Dendritic cell treated with granulocyte-macrophage colony-stimulating factor and Interleukin-4, amounts not matched to agents 40 ng/mL and 50 ng/mL, for 4 days (primary cell): Measurements from ENCODE around the gene TNS3.

Experiments used
- H3K27ac Mint-ChIP-seq: one replicate; pipeline ENCODE4 v1.8.0; 2022; ENCODE audit warnings: mild to moderate bottlenecking, mixed read lengths
- H3K27me3 Mint-ChIP-seq: one replicate; pipeline ENCODE4 v1.8.0; 2022; ENCODE audit warnings: mild to moderate bottlenecking, mixed read lengths
- H3K36me3 Mint-ChIP-seq: one replicate; pipeline ENCODE4 v1.8.0; 2022; ENCODE audit warnings: low read depth, mixed read lengths
- H3K4me1 Mint-ChIP-seq: one replicate; pipeline ENCODE4 v1.8.0; 2022; ENCODE audit warnings: low read depth, mixed read lengths
- H3K4me3 Mint-ChIP-seq: one replicate; pipeline ENCODE4 v1.8.0; 2022; ENCODE audit warnings: mild to moderate bottlenecking, moderate library complexity, mixed read lengths
- H3K9me3 Mint-ChIP-seq: one replicate; pipeline ENCODE4 v1.8.0; 2022; ENCODE audit warnings: mixed read lengths
- intact Hi-C: fragments of 100-400 bp; cut with micrococcal nuclease; formaldehyde crosslinking; loops from one replicate; pipeline ENCODE4 v1.15.0; 2022

Gene TNS3

GRCh38 chr7:47370461-47371042 is 211.4 kb downstream of the TNS3 start:
- Mint-ChIP-seq H3K27ac (no peak overlapping the region), H3K4me1 (no peaks in the 10 kb centered on the region), H3K27me3 (no peaks in the 10 kb centered on the region)

GRCh38 chr7:47369736-47370135 is 212.2 kb downstream of the TNS3 start:
- no peaks in the 10 kb centered on the region for H3K4me1 Mint-ChIP-seq
- H3K36me3 Mint-ChIP-seq = peaks cover 64% of the 10 kb centered on the region
- intact Hi-C loops = no loop called here
- no peaks in the 10 kb centered on the region for H3K27me3 Mint-ChIP-seq
- H3K27ac Mint-ChIP-seq = no peak overlapping the region
- no peak overlapping the region for H3K4me3 Mint-ChIP-seq
- no peaks in the 10 kb centered on the region for H3K9me3 Mint-ChIP-seq

More at GRCh38 chr7:47370461-47371042, 211.4 kb downstream of the TNS3 start:
- no peaks in the 10 kb centered on the region for H3K9me3 Mint-ChIP-seq
- no peak overlapping the region for H3K4me3 Mint-ChIP-seq
- H3K36me3 Mint-ChIP-seq = peaks cover 71% of the 10 kb centered on the region
- intact Hi-C loops = no loop called here

- H3K4me1 Mint-ChIP-seq = no peaks in the 10 kb centered on the region
- intact Hi-C loops = no loop called here
- no peaks in the 10 kb centered on the region for H3K9me3 Mint-ChIP-seq
- H3K27me3 Mint-ChIP-seq = no peaks in the 10 kb centered on the region
- no peak overlapping the region for H3K4me3 Mint-ChIP-seq
- H3K36me3 Mint-ChIP-seq = peaks cover 57% of the 10 kb centered on the region
- no peak overlapping the region for H3K27ac Mint-ChIP-seq
These were observed 213.6 kb downstream of the TNS3 start for GRCh38 chr7:47368190-47368812.

GRCh38 chr7:47367369-47367768 is 214.5 kb downstream of the TNS3 start:
- no peaks in the 10 kb centered on the region for H3K27me3 Mint-ChIP-seq
- no peaks in the 10 kb centered on the region for H3K9me3 Mint-ChIP-seq
- no peak overlapping the region for H3K27ac Mint-ChIP-seq
- intact Hi-C loops = no loop called here
- H3K4me1 Mint-ChIP-seq = no peaks in the 10 kb centered on the region
- H3K36me3 Mint-ChIP-seq = peaks cover 55% of the 10 kb centered on the region
- no peak overlapping the region for H3K4me3 Mint-ChIP-seq

GRCh38 chr7:47366960-47367359 is 215.0 kb downstream of the TNS3 start:
- Mint-ChIP-seq H3K4me3 (no peak overlapping the region), H3K27me3 (no peaks in the 10 kb centered on the region), H3K36me3 (peaks cover 55% of the 10 kb centered on the region), H3K27ac (no peak overlapping the region), H3K9me3 (no peaks in the 10 kb centered on the region), H3K4me1 (no peaks in the 10 kb centered on the region)
- intact Hi-C loops = no loop called here

GRCh38 chr7:47366211-47366610 is 215.7 kb downstream of the TNS3 start:
- no peak overlapping the region for H3K27ac Mint-ChIP-seq
- H3K36me3 Mint-ChIP-seq = peaks cover 54% of the 10 kb centered on the region
- H3K9me3 Mint-ChIP-seq = no peaks in the 10 kb centered on the region
- no peaks in the 10 kb centered on the region for H3K4me1 Mint-ChIP-seq
- intact Hi-C loops = no loop called here
- H3K4me3 Mint-ChIP-seq = no peak overlapping the region
- H3K27me3 Mint-ChIP-seq = no peaks in the 10 kb centered on the region

GRCh38 chr7:47362984-47363383 is 218.9 kb downstream of the TNS3 start:
- Mint-ChIP-seq H3K36me3 (peaks cover 37% of the 10 kb centered on the region), H3K4me3 (no peak overlapping the region), H3K27me3 (no peaks in the 10 kb centered on the region), H3K27ac (no peak overlapping the region), H3K4me1 (no peaks in the 10 kb centered on the region), H3K9me3 (no peaks in the 10 kb centered on the region)
- intact Hi-C loops = no loop called here

- intact Hi-C loops = no loop called here
- H3K27ac Mint-ChIP-seq = no peak overlapping the region
- no peaks in the 10 kb centered on the region for H3K9me3 Mint-ChIP-seq
- no peak overlapping the region for H3K4me3 Mint-ChIP-seq
- H3K4me1 Mint-ChIP-seq = no peaks in the 10 kb centered on the region
- H3K36me3 Mint-ChIP-seq = peaks cover 28% of the 10 kb centered on the region
- H3K27me3 Mint-ChIP-seq = no peaks in the 10 kb centered on the region
These were observed 220.1 kb downstream of the TNS3 start for GRCh38 chr7:47361746-47362215.

- no peaks in the 10 kb centered on the region for H3K9me3 Mint-ChIP-seq
- H3K27me3 Mint-ChIP-seq = no peaks in the 10 kb centered on the region
- intact Hi-C loops = no loop called here
- H3K4me1 Mint-ChIP-seq = no peaks in the 10 kb centered on the region
- no peak overlapping the region for H3K27ac Mint-ChIP-seq
- peaks cover 23% of the 10 kb centered on the region for H3K36me3 Mint-ChIP-seq
- H3K4me3 Mint-ChIP-seq = no peak overlapping the region
These were observed 220.7 kb downstream of the TNS3 start for GRCh38 chr7:47361236-47361635.

GRCh38 chr7:47360301-47360900 is 221.5 kb downstream of the TNS3 start:
- Mint-ChIP-seq H3K27me3 (no peaks in the 10 kb centered on the region), H3K27ac (no peak overlapping the region), H3K4me1 (no peaks in the 10 kb centered on the region), H3K4me3 (no peak overlapping the region), H3K36me3 (peaks cover 22% of the 10 kb centered on the region), H3K9me3 (no peaks in the 10 kb centered on the region)
- intact Hi-C loops = no loop called here

GRCh38 chr7:47358944-47359588 is 222.8 kb downstream of the TNS3 start:
- Mint-ChIP-seq H3K27me3 (no peaks in the 10 kb centered on the region), H3K4me3 (no peak overlapping the region), H3K27ac (no peak overlapping the region), H3K4me1 (no peaks in the 10 kb centered on the region), H3K36me3 (peaks cover 22% of the 10 kb centered on the region), H3K9me3 (no peaks in the 10 kb centered on the region)
- intact Hi-C loops = no loop called here

- H3K27me3 Mint-ChIP-seq = no peaks in the 10 kb centered on the region
- H3K27ac Mint-ChIP-seq = no peak overlapping the region
- no peak overlapping the region for H3K4me3 Mint-ChIP-seq
- no peaks in the 10 kb centered on the region for H3K4me1 Mint-ChIP-seq
- H3K9me3 Mint-ChIP-seq = no peaks in the 10 kb centered on the region
- intact Hi-C loops = no loop called here
- peaks cover 22% of the 10 kb centered on the region for H3K36me3 Mint-ChIP-seq
These were observed 223.6 kb downstream of the TNS3 start for GRCh38 chr7:47358357-47358756.

GRCh38 chr7:47357863-47358262 is 224.0 kb downstream of the TNS3 start:
- H3K27me3 Mint-ChIP-seq = no peaks in the 10 kb centered on the region
- no peak overlapping the region for H3K4me3 Mint-ChIP-seq
- intact Hi-C loops = no loop called here
- H3K4me1 Mint-ChIP-seq = no peaks in the 10 kb centered on the region
- H3K27ac Mint-ChIP-seq = no peak overlapping the region
- peaks cover 22% of the 10 kb centered on the region for H3K36me3 Mint-ChIP-seq
- no peaks in the 10 kb centered on the region for H3K9me3 Mint-ChIP-seq

GRCh38 chr7:47357361-47357760 is 224.6 kb downstream of the TNS3 start:
- intact Hi-C loops = no loop called here
- Mint-ChIP-seq H3K9me3 (no peaks in the 10 kb centered on the region), H3K27me3 (no peaks in the 10 kb centered on the region), H3K27ac (no peak overlapping the region), H3K4me1 (no peaks in the 10 kb centered on the region), H3K4me3 (no peak overlapping the region), H3K36me3 (peaks cover 22% of the 10 kb centered on the region)
